Middle frontal gyrus (tissue), 1 donor: Measurements from ENCODE around the gene GUCA1A.

Source experiments
- DNase-seq: peaks from one replicate; pipeline ENCODE4 v3.0.0-alpha.2; 2015; ENCODE audit warnings: low spot score; ENCODE audit errors: extremely low spot score

Gene GUCA1A

GRCh38 chr6:42173101-42173500 is at the start of gene GUCA1A:
GUCA1A (plus strand) TSS chr6:42173364; CDS start chr6:42173614, 250 bp downstream.
- DNase-seq, result no peak

GRCh38 chr6:42123379-42124103 is 49.6 kb upstream of the GUCA1A start:
- DNase-seq, result no peak

GRCh38 chr6:42124223-42124836 is 48.8 kb upstream of the GUCA1A start:
- DNase-seq, result no peak

GRCh38 chr6:42125231-42125630 is 47.9 kb upstream of the GUCA1A start:
- no peak for DNase-seq

GRCh38 chr6:42125663-42126062 is 47.5 kb upstream of the GUCA1A start:
- DNase-seq, result no peak

- no peak for DNase-seq
These were observed 44.5 kb upstream of the GUCA1A start for GRCh38 chr6:42128460-42129359.

- DNase-seq, result no peak
These were observed 43.8 kb upstream of the GUCA1A start for GRCh38 chr6:42129360-42129676.

GRCh38 chr6:42131531-42131930 is 41.6 kb upstream of the GUCA1A start:
- no peak for DNase-seq

GRCh38 chr6:42133926-42134325 is 39.2 kb upstream of the GUCA1A start:
- no peak for DNase-seq

- DNase-seq, result no peak
These were observed 38.0 kb upstream of the GUCA1A start for GRCh38 chr6:42135161-42135560.

- DNase-seq, result no peak
These were observed 37.4 kb upstream of the GUCA1A start for GRCh38 chr6:42135722-42136121.

- DNase-seq, result no peak
These were observed 36.5 kb upstream of the GUCA1A start for GRCh38 chr6:42136508-42137193.

GRCh38 chr6:42137194-42137753 is 35.9 kb upstream of the GUCA1A start:
- no peak for DNase-seq

- no peak for DNase-seq
These were observed 35.0 kb upstream of the GUCA1A start for GRCh38 chr6:42138190-42138589.

- DNase-seq, result no peak
These were observed 34.2 kb upstream of the GUCA1A start for GRCh38 chr6:42138630-42139619.

GRCh38 chr6:42140032-42140431 is 33.1 kb upstream of the GUCA1A start:
- DNase-seq, result no peak

GRCh38 chr6:42140756-42141602 is 32.2 kb upstream of the GUCA1A start:
- no peak for DNase-seq

GRCh38 chr6:42141603-42142117 is 31.5 kb upstream of the GUCA1A start:
- DNase-seq, result no peak
